Immature natural killer cell (primary cell): ENCODE results near the gene CPA4. TPM values are rescaled to one million over a fixed set of nuclear protein-coding genes. Genes with fewer than 3 reads are reported as not detected.

Experiments
- DNase-seq, 3 donors: peaks; one replicate each; pipeline ENCODE4 v3.0.0; 2022; ENCODE audit warnings: mixed read lengths in 1 of 3
- H3K27ac Mint-ChIP-seq, 6 donors: one replicate each; pipeline ENCODE4 v1.8.0; 2020; ENCODE audit warnings: mixed read lengths in 6 of 6, mild to moderate bottlenecking in 5 of 6, inconsistent platforms in 4 of 6, moderate library complexity in 3 of 6
- H3K27me3 Mint-ChIP-seq, 3 donors: one replicate each; pipeline ENCODE4 v1.8.0; 2020 to 2021; ENCODE audit warnings: low read depth in 3 of 3, mild to moderate bottlenecking in 3 of 3, mixed read lengths in 3 of 3, moderate library complexity in 3 of 3, inconsistent platforms in 1 of 3
- H3K36me3 Mint-ChIP-seq, 3 donors: one replicate each; pipeline ENCODE4 v1.8.0; 2020; ENCODE audit warnings: mixed read lengths in 3 of 3, inconsistent platforms in 2 of 3, mild to moderate bottlenecking in 2 of 3
- H3K4me1 Mint-ChIP-seq, 2 donors: one replicate each; pipeline ENCODE4 v1.8.0; 2020; ENCODE audit warnings: inconsistent platforms in 2 of 2, mild to moderate bottlenecking in 2 of 2, mixed read lengths in 2 of 2, moderate library complexity in 1 of 2
- H3K4me3 Mint-ChIP-seq, 5 donors: one replicate each; pipeline ENCODE4 v1.8.0; 2020; ENCODE audit warnings: mild to moderate bottlenecking in 5 of 5, mixed read lengths in 5 of 5, inconsistent platforms in 3 of 5, moderate library complexity in 3 of 5
- H3K9me3 Mint-ChIP-seq, 6 donors: one replicate each; pipeline ENCODE4 v1.8.0; 2020; ENCODE audit warnings: mild to moderate bottlenecking in 6 of 6, mixed read lengths in 6 of 6, inconsistent platforms in 4 of 6, moderate library complexity in 3 of 6
- polyA plus RNA-seq, 3 donors: library from polyadenylated mRNA; unstranded; fragments of 300-500 nt; fragmentation: Illumina TruSeq; gene quantifications; one replicate each; pipeline ENCODE4 v1.2.3, GENCODE V29; 2021

The CPA4 gene
- polyA plus RNA-seq, 3 donors from 2014 or later: not detected

DNA sequence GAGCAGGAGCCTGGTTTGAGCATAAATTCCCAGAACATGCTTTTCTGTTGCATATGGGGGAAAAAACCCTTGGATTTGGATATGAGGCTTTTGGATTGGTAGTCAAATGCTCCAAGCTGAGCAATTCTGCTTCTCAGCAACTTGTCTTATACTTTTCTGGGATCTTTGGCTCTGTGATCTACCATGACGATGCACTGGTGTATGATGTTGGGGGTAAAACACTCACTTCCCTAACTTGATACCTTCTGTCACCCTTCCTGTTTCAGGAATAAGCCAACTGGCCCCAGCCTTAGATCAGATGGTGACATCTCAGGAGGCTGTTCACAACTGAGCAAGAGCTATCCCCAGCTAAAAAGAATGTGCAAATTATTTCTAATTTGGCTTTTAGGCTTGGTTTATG lies 13.1 kb upstream of the CPA4 start:
- Mint-ChIP-seq H3K27ac (no peak overlapping the region), H3K36me3 (peaks cover 0 to under 1% (median 0%) of the 10 kb centered on the region in 3 donors), H3K4me1 (no peaks in the 10 kb centered on the region), H3K4me3 (no peak overlapping the region), H3K27me3 (peaks cover 0 to 6% (median 2%) of the 10 kb centered on the region in 3 donors), H3K9me3 (peaks cover 0 to 2% (median 0%) of the 10 kb centered on the region in 6 donors)
- DNase-seq: no peak

DNA sequence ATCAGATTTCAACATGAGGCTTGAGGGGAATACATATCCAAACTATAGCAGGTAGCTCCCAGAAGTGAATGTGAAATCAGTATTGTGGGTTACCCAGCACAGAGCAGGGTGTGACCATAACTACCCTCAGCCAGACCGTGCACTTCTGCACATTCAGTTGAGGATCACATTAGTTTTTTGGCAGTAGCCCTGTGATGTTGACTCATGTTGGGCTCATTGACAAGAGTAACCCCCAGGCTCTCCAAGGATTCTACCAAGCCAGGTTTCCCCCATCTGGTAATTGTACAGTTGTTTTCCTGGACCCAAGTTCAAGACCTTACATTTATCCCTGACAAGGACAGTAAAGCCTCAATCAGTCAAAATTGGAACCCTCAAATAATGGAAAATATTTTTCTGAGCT lies 11.7 kb upstream of the CPA4 start:
- Mint-ChIP-seq H3K36me3 (peaks cover 0 to 4% (median 0%) of the 10 kb centered on the region in 3 donors), H3K4me3 (no peak overlapping the region), H3K9me3 (peaks cover 0 to 2% (median 0%) of the 10 kb centered on the region in 6 donors), H3K27ac (no peak overlapping the region), H3K27me3 (peaks cover 0 to 3% (median 0%) of the 10 kb centered on the region in 3 donors), H3K4me1 (no peaks in the 10 kb centered on the region)
- no peak for DNase-seq

DNA sequence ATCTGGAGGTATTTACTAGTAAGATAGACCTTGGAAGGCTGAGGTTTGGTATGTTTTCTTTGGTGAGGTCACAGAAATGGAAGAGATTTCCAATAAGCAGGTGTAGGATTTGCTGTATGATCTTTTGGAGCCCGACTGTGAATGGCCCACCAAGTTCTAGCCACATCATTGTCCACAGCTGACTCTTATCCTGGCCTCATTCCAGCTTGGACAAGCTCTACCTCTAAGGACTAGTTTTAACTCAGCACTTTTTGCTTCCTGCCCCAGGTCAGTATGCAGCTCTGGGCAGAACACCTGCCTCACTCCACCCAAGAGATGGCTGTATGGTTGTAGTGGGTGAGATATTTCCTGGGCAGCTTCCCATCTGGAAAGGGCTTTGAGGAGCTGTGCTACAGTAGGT lies 6.1 kb upstream of the CPA4 start:
- no peaks in the 10 kb centered on the region for H3K4me1 Mint-ChIP-seq
- H3K4me3 Mint-ChIP-seq: no peak overlapping the region
- DNase-seq: no peak
- no peaks in the 10 kb centered on the region for H3K27me3 Mint-ChIP-seq
- H3K9me3 Mint-ChIP-seq: peaks cover 0 to 2% (median 0%) of the 10 kb centered on the region in 6 donors
- peaks cover 0 to 4% (median 0%) of the 10 kb centered on the region in 3 donors for H3K36me3 Mint-ChIP-seq
- no peak overlapping the region for H3K27ac Mint-ChIP-seq

DNA sequence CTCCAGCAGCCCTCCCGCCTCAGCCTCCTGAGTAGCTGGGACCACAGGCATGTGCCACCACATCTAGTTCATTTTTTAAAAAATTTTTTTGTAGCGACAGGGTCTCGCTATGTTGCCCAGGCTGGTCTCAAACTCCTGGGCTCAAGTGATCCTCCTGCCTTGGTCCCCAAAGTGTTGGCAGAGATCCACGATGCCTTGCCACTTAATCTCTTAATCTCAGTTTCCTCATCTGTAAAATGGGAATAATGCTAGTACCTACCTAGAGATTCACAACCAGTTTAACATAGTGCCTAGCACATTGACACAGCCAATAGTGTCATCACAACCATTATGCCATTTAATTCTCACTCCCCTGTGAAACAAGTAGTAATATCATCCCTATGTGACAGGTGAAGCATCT lies 4.8 kb upstream of the CPA4 start:
- no peak overlapping the region for H3K4me3 Mint-ChIP-seq
- peaks cover 0 to 4% (median 0%) of the 10 kb centered on the region in 3 donors for H3K36me3 Mint-ChIP-seq
- no peak overlapping the region for H3K27ac Mint-ChIP-seq
- DNase-seq: no peak
- H3K9me3 Mint-ChIP-seq: no peaks in the 10 kb centered on the region
- no peaks in the 10 kb centered on the region for H3K4me1 Mint-ChIP-seq
- H3K27me3 Mint-ChIP-seq: no peaks in the 10 kb centered on the region

DNA sequence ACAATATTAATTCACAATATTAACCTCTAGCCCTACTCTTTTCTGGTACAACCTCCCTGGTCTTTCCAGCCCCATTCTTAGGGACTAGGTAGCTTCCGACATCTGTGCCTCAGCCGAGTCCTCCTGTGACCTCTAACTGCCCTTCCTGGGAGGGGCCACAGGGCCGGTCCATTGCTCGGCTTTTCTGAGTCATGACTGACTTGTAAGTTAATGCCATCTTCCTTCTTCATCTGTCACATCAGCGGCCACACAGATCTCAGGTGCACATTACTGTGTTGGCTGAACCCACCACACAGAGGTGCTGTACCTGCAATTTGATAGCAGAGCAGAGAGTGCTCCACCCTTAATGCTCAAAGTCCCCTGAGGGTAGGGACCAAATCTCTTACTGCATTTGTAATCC lies 4.1 kb upstream of the CPA4 start:
- Mint-ChIP-seq H3K9me3 (no peaks in the 10 kb centered on the region), H3K4me1 (no peaks in the 10 kb centered on the region), H3K4me3 (no peak overlapping the region), H3K36me3 (peaks cover 0 to 4% (median 0%) of the 10 kb centered on the region in 3 donors), H3K27me3 (no peaks in the 10 kb centered on the region), H3K27ac (no peak overlapping the region)
- no peak for DNase-seq

DNA sequence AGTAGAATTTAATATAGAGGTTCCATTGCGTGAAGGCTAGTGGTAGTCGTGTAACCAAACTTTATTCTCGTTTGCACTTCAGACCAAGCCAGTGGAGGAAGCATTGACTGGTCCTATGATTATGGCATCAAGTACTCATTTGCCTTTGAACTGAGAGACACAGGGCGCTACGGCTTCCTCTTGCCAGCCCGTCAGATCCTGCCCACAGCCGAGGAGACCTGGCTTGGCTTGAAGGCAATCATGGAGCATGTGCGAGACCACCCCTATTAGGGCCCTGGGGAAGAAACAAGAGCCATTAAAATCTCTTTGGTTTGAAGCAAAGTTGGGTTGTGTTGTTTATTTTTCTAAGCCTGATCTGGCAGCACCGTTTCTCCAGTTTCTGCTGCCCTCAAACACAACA lies 3.5 kb upstream of the CPA4 start:
- Mint-ChIP-seq H3K36me3 (peaks cover 0 to 4% (median 0%) of the 10 kb centered on the region in 3 donors), H3K27ac (no peak overlapping the region), H3K9me3 (no peaks in the 10 kb centered on the region), H3K27me3 (no peaks in the 10 kb centered on the region), H3K4me3 (no peak overlapping the region), H3K4me1 (no peaks in the 10 kb centered on the region)
- DNase-seq: no peak

DNA sequence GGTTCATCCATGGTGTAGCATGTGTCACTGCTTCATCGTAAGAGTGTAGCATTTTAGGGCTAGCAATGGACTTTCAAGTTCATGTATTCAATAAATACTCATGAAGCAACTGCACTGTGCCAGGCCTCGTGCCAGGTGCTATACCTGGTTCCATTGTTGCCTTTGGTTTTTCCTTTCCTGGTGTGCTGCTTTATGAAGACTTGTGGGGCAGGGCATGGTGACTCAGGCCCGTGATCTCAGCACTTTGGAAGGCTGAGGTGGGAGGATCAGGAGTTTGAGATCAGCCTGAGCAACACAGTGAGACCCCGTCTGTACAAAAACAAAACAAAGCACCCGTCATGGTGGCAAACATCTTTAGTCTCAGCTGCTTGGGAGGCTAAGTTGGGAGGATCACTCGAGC lies 2.2 kb upstream of the CPA4 start:
- no peaks in the 10 kb centered on the region for H3K36me3 Mint-ChIP-seq
- H3K4me1 Mint-ChIP-seq: no peaks in the 10 kb centered on the region
- no peaks in the 10 kb centered on the region for H3K9me3 Mint-ChIP-seq
- no peak overlapping the region for H3K27ac Mint-ChIP-seq
- DNase-seq: no peak
- no peaks in the 10 kb centered on the region for H3K27me3 Mint-ChIP-seq
- H3K4me3 Mint-ChIP-seq: no peak overlapping the region

DNA sequence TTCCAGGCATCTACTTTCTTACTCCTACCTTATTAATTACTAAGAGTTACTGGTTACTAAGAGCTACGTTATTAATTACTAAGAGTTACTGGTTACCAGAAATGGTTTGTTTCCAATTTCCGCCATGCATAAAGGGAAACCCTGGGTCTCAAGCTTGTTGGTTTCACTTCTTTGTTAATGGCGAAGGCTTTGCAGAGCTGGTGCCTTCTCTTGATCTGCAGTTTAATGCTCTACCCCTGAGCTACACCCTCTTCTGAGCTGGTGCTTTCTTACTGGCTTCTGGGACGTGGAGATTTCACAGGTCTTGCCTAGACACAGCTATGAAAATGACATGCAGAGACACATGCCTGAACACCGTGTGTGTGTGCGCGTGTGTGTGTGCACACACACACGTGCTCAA lies 560 bp downstream of the CPA4 start:
- no peaks in the 10 kb centered on the region for H3K36me3 Mint-ChIP-seq
- no peaks in the 10 kb centered on the region for H3K9me3 Mint-ChIP-seq
- H3K27ac Mint-ChIP-seq: no peak overlapping the region
- H3K4me3 Mint-ChIP-seq: no peak overlapping the region
- no peak for DNase-seq
- peaks cover 0 to 2% (median 1%) of the 10 kb centered on the region in 3 donors for H3K27me3 Mint-ChIP-seq
- no peaks in the 10 kb centered on the region for H3K4me1 Mint-ChIP-seq

DNA sequence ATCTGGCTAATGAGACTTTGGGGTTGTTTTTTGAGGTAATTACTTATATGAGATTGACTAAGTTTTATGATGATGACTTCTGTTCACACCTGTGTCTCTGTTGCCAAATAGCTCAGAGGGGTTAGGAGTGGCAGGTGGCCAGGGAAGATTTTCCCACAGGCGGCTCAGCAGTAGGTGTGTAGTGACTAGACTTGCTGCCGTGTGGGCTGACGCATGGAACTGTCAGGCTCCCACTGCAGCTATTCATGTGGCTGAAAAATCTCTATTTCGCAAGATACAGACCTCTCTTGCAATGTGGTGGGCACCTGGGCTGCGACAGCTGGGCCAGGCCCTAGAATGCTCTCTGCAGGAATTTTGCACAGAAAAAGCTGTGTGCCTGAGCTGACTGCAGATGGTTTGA lies 1.4 kb downstream of the CPA4 start:
- H3K27me3 Mint-ChIP-seq: peaks cover 0 to 2% (median 1%) of the 10 kb centered on the region in 3 donors
- H3K4me1 Mint-ChIP-seq: no peaks in the 10 kb centered on the region
- H3K9me3 Mint-ChIP-seq: no peaks in the 10 kb centered on the region
- DNase-seq: no peak
- no peak overlapping the region for H3K27ac Mint-ChIP-seq
- no peaks in the 10 kb centered on the region for H3K36me3 Mint-ChIP-seq
- no peak overlapping the region for H3K4me3 Mint-ChIP-seq

DNA sequence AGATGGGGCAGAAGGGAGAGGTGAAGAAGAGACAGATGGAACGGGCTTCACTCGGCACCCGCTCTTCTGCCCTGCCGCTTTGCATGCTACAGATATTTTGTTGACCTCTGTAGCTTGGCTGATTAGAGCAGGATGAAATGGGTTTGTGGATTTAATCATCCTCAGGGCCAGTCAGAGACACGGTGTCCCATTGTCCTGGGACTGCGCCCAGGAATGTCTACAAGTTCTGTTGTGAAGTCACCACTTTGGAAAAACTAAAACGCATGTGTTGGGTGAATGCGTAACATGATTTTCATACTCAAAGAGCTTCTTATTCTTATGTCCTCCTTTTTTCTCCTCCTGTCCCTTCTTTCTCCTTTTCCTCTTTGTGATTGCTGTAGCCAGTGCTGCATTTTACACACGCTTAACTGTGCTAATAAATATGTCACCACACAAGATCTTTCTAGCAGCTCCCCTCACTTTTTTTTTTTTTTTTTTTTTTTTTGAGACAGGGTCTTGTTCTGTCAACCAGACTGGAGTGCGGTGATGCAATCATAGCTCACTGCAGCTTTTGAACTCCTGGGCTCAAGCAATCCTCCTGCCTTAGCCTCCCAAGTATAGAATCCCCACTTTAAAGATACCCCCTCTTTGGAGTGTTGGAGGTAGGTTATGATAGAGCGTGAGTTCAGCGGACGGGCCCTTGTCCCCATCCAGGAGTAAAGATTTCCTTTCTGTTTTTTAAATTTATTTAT lies 3.4 kb downstream of the CPA4 start:
- no peak for DNase-seq
- Mint-ChIP-seq H3K36me3 (peaks cover 0 to 3% (median 0%) of the 10 kb centered on the region in 3 donors), H3K27me3 (peaks cover 0 to 2% (median 1%) of the 10 kb centered on the region in 3 donors), H3K27ac (no peak overlapping the region), H3K4me1 (no peaks in the 10 kb centered on the region), H3K9me3 (no peaks in the 10 kb centered on the region), H3K4me3 (no peak overlapping the region)

DNA sequence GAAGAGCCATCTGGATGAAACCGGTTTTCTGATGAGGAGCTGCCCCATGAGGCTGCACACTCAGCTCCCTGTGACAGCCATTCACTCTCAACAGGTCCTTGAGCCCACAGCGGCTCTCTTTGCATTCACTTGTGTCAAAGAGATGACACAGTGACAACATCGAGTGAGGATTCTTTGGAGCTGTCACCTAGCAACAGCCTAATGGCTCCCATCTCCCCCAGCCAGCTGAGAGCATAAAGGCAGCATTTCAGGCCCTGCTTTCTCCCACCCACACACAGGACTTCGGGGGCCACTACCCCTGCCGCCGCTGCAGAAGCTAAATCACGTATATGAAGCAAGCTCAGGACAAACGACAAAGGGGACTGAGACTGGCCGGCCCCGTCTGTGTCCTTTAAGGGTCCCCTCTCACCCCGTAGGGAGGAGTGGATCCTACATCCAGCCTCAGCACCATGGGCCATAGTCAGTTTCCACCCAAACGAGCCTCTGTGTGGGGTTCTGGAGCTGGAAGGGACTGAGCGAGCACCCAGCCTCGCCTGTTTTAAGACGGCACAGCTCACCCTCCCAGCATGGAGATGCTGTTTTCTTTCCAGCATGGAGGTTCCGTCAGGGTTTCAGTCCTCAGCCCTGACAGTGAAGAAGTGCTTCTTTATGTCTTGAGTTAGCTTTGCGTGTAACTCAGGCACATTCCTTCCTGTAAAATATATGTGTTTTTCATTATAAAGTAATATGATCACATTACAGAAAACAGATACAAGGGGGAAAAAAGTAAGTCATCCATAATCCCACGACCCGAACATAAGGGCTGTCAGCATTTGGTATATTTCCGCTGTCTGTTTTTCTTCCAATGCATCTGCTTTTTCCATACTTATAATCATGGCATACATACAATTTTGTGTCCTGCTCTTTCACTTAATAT lies 4.9 kb downstream of the CPA4 start:
- Mint-ChIP-seq H3K9me3 (no peaks in the 10 kb centered on the region), H3K4me3 (no peak overlapping the region), H3K27ac (no peak overlapping the region), H3K4me1 (no peaks in the 10 kb centered on the region), H3K27me3 (peaks cover 0 to 2% (median 1%) of the 10 kb centered on the region in 3 donors), H3K36me3 (peaks cover 0 to 3% (median 0%) of the 10 kb centered on the region in 3 donors)
- DNase-seq: no peak

DNA sequence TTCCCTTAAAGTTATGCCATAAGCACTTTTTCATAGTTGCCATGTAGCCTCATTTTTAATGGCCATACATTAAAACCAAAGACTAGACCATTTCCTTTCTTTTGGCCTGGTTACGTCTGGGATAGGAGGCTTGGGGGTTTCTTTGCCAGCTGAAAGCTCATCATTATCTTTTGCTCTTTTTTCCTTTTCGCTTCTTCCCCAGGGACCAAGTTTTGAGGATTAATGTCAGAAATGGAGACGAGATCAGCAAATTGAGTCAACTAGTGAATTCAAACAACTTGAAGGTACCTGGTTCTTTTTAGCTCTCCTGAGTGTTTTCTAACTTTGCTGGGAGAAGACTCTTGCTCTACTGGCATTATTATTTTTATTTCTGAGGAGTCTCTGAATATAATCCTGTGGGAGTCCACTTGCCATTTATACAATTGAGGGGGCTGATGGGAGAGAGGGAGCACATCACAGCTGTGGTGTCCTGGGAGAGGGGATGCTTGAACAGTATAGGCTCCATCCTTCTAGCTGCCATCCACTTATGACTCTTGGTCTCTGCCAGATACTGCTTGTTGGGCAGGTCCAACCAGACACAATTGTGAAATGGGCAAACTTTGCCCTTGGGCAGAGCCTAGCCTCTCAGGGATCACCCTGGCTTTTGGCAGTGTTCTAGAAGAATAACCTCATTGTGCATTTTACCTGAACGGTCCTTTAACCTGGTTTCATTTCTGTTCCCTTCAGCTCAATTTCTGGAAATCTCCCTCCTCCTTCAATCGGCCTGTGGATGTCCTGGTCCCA lies 5.8 kb downstream of the CPA4 start:
- Mint-ChIP-seq H3K27ac (no peak overlapping the region), H3K27me3 (peaks cover 0 to 2% (median 1%) of the 10 kb centered on the region in 3 donors), H3K4me3 (no peak overlapping the region), H3K4me1 (no peaks in the 10 kb centered on the region), H3K9me3 (no peaks in the 10 kb centered on the region), H3K36me3 (peaks cover 0 to 3% (median 0%) of the 10 kb centered on the region in 3 donors)
- no peak for DNase-seq

DNA sequence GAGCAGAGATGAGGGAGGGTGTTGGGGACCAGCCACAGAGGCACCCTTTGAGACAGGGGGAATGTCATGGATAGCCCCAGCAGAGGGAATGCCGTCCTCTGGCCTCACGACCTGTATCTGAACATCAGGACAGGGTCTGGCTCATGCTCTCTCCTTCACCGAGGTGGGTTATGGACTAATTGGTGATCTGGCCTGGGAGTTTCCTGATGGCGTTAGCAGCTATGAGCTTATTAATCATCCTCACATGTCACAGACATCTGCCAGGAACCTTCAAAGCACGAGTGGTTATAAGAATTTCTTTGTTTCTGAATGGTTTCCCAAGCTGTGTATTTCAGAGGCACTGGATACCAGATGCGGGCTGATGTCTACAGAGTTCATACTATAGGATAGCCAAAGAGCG lies 6.9 kb downstream of the CPA4 start:
- DNase-seq: no peak
- Mint-ChIP-seq H3K27ac (no peak overlapping the region), H3K9me3 (no peaks in the 10 kb centered on the region), H3K4me1 (no peaks in the 10 kb centered on the region), H3K27me3 (peaks cover 0 to 2% (median 1%) of the 10 kb centered on the region in 3 donors), H3K36me3 (peaks cover 0 to 3% (median 0%) of the 10 kb centered on the region in 3 donors), H3K4me3 (no peak overlapping the region)
